Measurements from ENCODE around the gene HS6ST2. TPM values are rescaled to one million over a fixed set of nuclear protein-coding genes. Genes with fewer than 3 reads are reported as not detected.

Gene HS6ST2
- total and polyA plus RNA-seq, 4 experiments from 2014 or later = not detected

GRCh38 chrX:132718431-132718958 lies 239.9 kb downstream of the HS6ST2 start:
- Histone ChIP-seq H3K36me3 (ENCODE audit: insufficient read depth, low read length) (no peaks in the 10 kb centered on the region), H3K27me3 (ENCODE audit: insufficient read depth, low read length) (no peaks in the 10 kb centered on the region), H3K4me3 (ENCODE audit: low read length in 2 of 2) (no peak overlapping the region), H3K27ac (ENCODE audit: low read depth, low read length) (no peak overlapping the region), H3K4me1 (ENCODE audit: insufficient read depth, low read length) (no peaks in the 10 kb centered on the region), H3K9me3 (ENCODE audit: control insufficient read depth in 1 of 2, low read length in 2 of 2) (no peaks in the 10 kb centered on the region)
- Mint-ChIP-seq H3K9me3 (peaks cover 0 to 6% (median 0%) of the 10 kb centered on the region in 8 donors), H3K36me3 (no peaks in the 10 kb centered on the region), H3K4me3 (no peak overlapping the region), H3K27me3 (peaks cover 0 to 4% of the 10 kb centered on the region in 2 donors), H3K4me1 (no peaks in the 10 kb centered on the region), H3K27ac (no peak overlapping the region)
- DNase-seq = no peak
- intact Hi-C loops (cut with micrococcal nuclease) = no loop called here
- CTCF ChIA-PET (ENCODE audit: partially characterized antibody) = no interaction called here
- POLR2A ChIA-PET (ENCODE audit: partially characterized antibody) = no interaction called here

GRCh38 chrX:132716006-132716405 lies 242.4 kb downstream of the HS6ST2 start:
- POLR2A ChIA-PET (ENCODE audit: partially characterized antibody) = no interaction called here
- peaks cover 0 to 4% of the 10 kb centered on the region in 2 donors for H3K27me3 Mint-ChIP-seq
- Histone ChIP-seq H3K27me3 (ENCODE audit: insufficient read depth, low read length) (no peaks in the 10 kb centered on the region), H3K27ac (ENCODE audit: low read depth, low read length) (no peak overlapping the region), H3K4me3 (ENCODE audit: low read length in 2 of 2) (no peak overlapping the region), H3K4me1 (ENCODE audit: insufficient read depth, low read length) (no peaks in the 10 kb centered on the region), H3K9me3 (ENCODE audit: control insufficient read depth in 1 of 2, low read length in 2 of 2) (no peaks in the 10 kb centered on the region), H3K36me3 (ENCODE audit: insufficient read depth, low read length) (no peaks in the 10 kb centered on the region)
- H3K4me1 Mint-ChIP-seq = peaks cover 0 to under 1% (median 0%) of the 10 kb centered on the region in 4 donors
- CTCF ChIA-PET (ENCODE audit: partially characterized antibody) = no interaction called here
- intact Hi-C loops (cut with micrococcal nuclease) = no loop called here
- H3K9me3 Mint-ChIP-seq = peaks cover 0 to 6% (median 0%) of the 10 kb centered on the region in 8 donors
- no peak for DNase-seq
- H3K4me3 Mint-ChIP-seq = no peak overlapping the region
- no peak overlapping the region for H3K27ac Mint-ChIP-seq
- no peaks in the 10 kb centered on the region for H3K36me3 Mint-ChIP-seq

GRCh38 chrX:132714913-132715312 lies 243.5 kb downstream of the HS6ST2 start:
- CTCF ChIA-PET (ENCODE audit: partially characterized antibody) = no interaction called here

GRCh38 chrX:132712350-132712749 lies 246.1 kb downstream of the HS6ST2 start:
- Histone ChIP-seq H3K4me3 (ENCODE audit: low read length in 2 of 2) (no peak overlapping the region), H3K4me1 (ENCODE audit: insufficient read depth, low read length) (no peaks in the 10 kb centered on the region), H3K36me3 (ENCODE audit: insufficient read depth, low read length) (no peaks in the 10 kb centered on the region), H3K27me3 (ENCODE audit: insufficient read depth, low read length) (no peaks in the 10 kb centered on the region), H3K9me3 (ENCODE audit: control insufficient read depth in 1 of 2, low read length in 2 of 2) (no peaks in the 10 kb centered on the region), H3K27ac (ENCODE audit: low read depth, low read length) (no peak overlapping the region)
- no peak for DNase-seq
- Mint-ChIP-seq H3K27me3 (peaks cover 0 to 3% of the 10 kb centered on the region in 2 donors), H3K27ac (no peak overlapping the region), H3K4me1 (peaks cover 0 to 1% (median 0%) of the 10 kb centered on the region in 4 donors), H3K4me3 (no peak overlapping the region), H3K9me3 (no peaks in the 10 kb centered on the region), H3K36me3 (no peaks in the 10 kb centered on the region)
- intact Hi-C loops (cut with micrococcal nuclease) = no loop called here
- ChIA-PET CTCF (ENCODE audit: partially characterized antibody) (no interaction called here), POLR2A (ENCODE audit: partially characterized antibody) (no interaction called here)

More at GRCh38 chrX:132714913-132715312, 243.5 kb downstream of the HS6ST2 start:
- no peaks in the 10 kb centered on the region for H3K27me3 ChIP-seq (ENCODE audit: insufficient read depth, low read length)
- Mint-ChIP-seq H3K27ac (no peak overlapping the region), H3K27me3 (peaks cover 0 to 3% of the 10 kb centered on the region in 2 donors), H3K9me3 (no peaks in the 10 kb centered on the region), H3K4me3 (no peak overlapping the region), H3K36me3 (no peaks in the 10 kb centered on the region), H3K4me1 (peaks cover 0 to 1% (median 0%) of the 10 kb centered on the region in 4 donors)
- H3K36me3 ChIP-seq (ENCODE audit: insufficient read depth, low read length) = no peaks in the 10 kb centered on the region
- H3K9me3 ChIP-seq (ENCODE audit: control insufficient read depth in 1 of 2, low read length in 2 of 2) = no peaks in the 10 kb centered on the region
- intact Hi-C loops (cut with micrococcal nuclease) = no loop called here
- no peaks in the 10 kb centered on the region for H3K4me1 ChIP-seq (ENCODE audit: insufficient read depth, low read length)
- no peak overlapping the region for H3K27ac ChIP-seq (ENCODE audit: low read depth, low read length)
- no peak for DNase-seq
- H3K4me3 ChIP-seq (ENCODE audit: low read length in 2 of 2) = no peak overlapping the region
- POLR2A ChIA-PET (ENCODE audit: partially characterized antibody) = no interaction called here

- Histone ChIP-seq H3K4me3 (ENCODE audit: low read length in 2 of 2) (no peak overlapping the region), H3K9me3 (ENCODE audit: control insufficient read depth in 1 of 2, low read length in 2 of 2) (no peaks in the 10 kb centered on the region), H3K27ac (ENCODE audit: low read depth, low read length) (no peak overlapping the region), H3K36me3 (ENCODE audit: insufficient read depth, low read length) (no peaks in the 10 kb centered on the region), H3K27me3 (ENCODE audit: insufficient read depth, low read length) (no peaks in the 10 kb centered on the region), H3K4me1 (ENCODE audit: insufficient read depth, low read length) (no peaks in the 10 kb centered on the region)
- Mint-ChIP-seq H3K4me3 (no peak overlapping the region), H3K27ac (peak overlapping the region in 1 of 7 donors; percentile 9), H3K36me3 (no peaks in the 10 kb centered on the region), H3K4me1 (peaks cover 0 to 1% (median 0%) of the 10 kb centered on the region in 4 donors), H3K9me3 (no peaks in the 10 kb centered on the region), H3K27me3 (peaks cover 0 to 3% of the 10 kb centered on the region in 2 donors)
- no peak for DNase-seq
- CTCF ChIA-PET (ENCODE audit: partially characterized antibody) = no interaction called here
- intact Hi-C loops (cut with micrococcal nuclease) = no loop called here
- POLR2A ChIA-PET (ENCODE audit: partially characterized antibody) = no interaction called here
These were observed 247.7 kb downstream of the HS6ST2 start for GRCh38 chrX:132710656-132711155.

GRCh38 chrX:132708529-132708928 lies 249.9 kb downstream of the HS6ST2 start:
- Histone ChIP-seq H3K4me1 (ENCODE audit: insufficient read depth, low read length) (no peaks in the 10 kb centered on the region), H3K9me3 (ENCODE audit: control insufficient read depth in 1 of 2, low read length in 2 of 2) (no peaks in the 10 kb centered on the region), H3K27ac (ENCODE audit: low read depth, low read length) (no peak overlapping the region), H3K4me3 (ENCODE audit: low read length in 2 of 2) (no peak overlapping the region), H3K36me3 (ENCODE audit: insufficient read depth, low read length) (no peaks in the 10 kb centered on the region), H3K27me3 (ENCODE audit: insufficient read depth, low read length) (no peaks in the 10 kb centered on the region)
- DNase-seq = no peak
- intact Hi-C loops (cut with micrococcal nuclease) = no loop called here
- H3K9me3 Mint-ChIP-seq = peaks cover 0 to 1% (median 0%) of the 10 kb centered on the region in 8 donors
- no peak overlapping the region for H3K27ac Mint-ChIP-seq
- no peak overlapping the region for H3K4me3 Mint-ChIP-seq
- ChIA-PET CTCF (ENCODE audit: partially characterized antibody) (no interaction called here), POLR2A (ENCODE audit: partially characterized antibody) (no interaction called here)
- H3K36me3 Mint-ChIP-seq = no peaks in the 10 kb centered on the region
- H3K4me1 Mint-ChIP-seq = peaks cover 0 to 1% (median 0%) of the 10 kb centered on the region in 4 donors
- H3K27me3 Mint-ChIP-seq = peaks cover 0 to 1% of the 10 kb centered on the region in 2 donors

GRCh38 chrX:132704769-132705168 lies 253.7 kb downstream of the HS6ST2 start:
- no peaks in the 10 kb centered on the region for H3K4me1 ChIP-seq (ENCODE audit: insufficient read depth, low read length)
- no peaks in the 10 kb centered on the region for H3K9me3 ChIP-seq (ENCODE audit: control insufficient read depth in 1 of 2, low read length in 2 of 2)
- no peak overlapping the region for H3K27ac ChIP-seq (ENCODE audit: low read depth, low read length)
- no peaks in the 10 kb centered on the region for H3K27me3 ChIP-seq (ENCODE audit: insufficient read depth, low read length)
- H3K4me3 Mint-ChIP-seq = no peak overlapping the region
- POLR2A ChIA-PET (ENCODE audit: partially characterized antibody) = no interaction called here
- H3K4me1 Mint-ChIP-seq = no peaks in the 10 kb centered on the region
- no peak for DNase-seq
- no peak overlapping the region for H3K27ac Mint-ChIP-seq
- intact Hi-C loops (cut with micrococcal nuclease) = no loop called here
- CTCF ChIA-PET (ENCODE audit: partially characterized antibody) = no interaction called here
- no peak overlapping the region for H3K4me3 ChIP-seq (ENCODE audit: low read length in 2 of 2)
- H3K36me3 ChIP-seq (ENCODE audit: insufficient read depth, low read length) = no peaks in the 10 kb centered on the region
- H3K27me3 Mint-ChIP-seq = peaks cover 0 to 1% of the 10 kb centered on the region in 2 donors
- H3K9me3 Mint-ChIP-seq = peaks cover 0 to 1% (median 0%) of the 10 kb centered on the region in 8 donors
- H3K36me3 Mint-ChIP-seq = no peaks in the 10 kb centered on the region

All from CD4-positive, alpha-beta memory T cell (primary cell).